ENCODE measurements around the gene SPINK2. TPM values are rescaled to one million over a fixed set of nuclear protein-coding genes. Genes with fewer than 3 reads are reported as not detected.

SPINK2 gene
- total and polyA plus RNA-seq, 10 of the 15 experiments (the other 5 are each of a cell fraction or from before 2014, with no cell fraction given), result 0.13 to 1.0 (median 0.61) TPM; not detected in 1

GRCh38 chr4:56861360-56861759 is 39.9 kb upstream of the SPINK2 start:
- no peaks in the 10 kb centered on the region for H3K9me3 ChIP-seq (replicated peaks; ENCODE audit: control insufficient read depth, insufficient read depth, low read length)
- no peaks in the 10 kb centered on the region for H3K79me2 ChIP-seq (ENCODE audit: control insufficient read depth, insufficient read depth, low read length)
- POLR2A ChIA-PET, result interaction anchor here (0.5 kb wide), 1 partner anchor 110 kb away, joined by 5 read pairs; no protein-coding TSS in a partner anchor
- H3K9ac ChIP-seq (ENCODE audit: control insufficient read depth, insufficient read depth, low read length), result no peak overlapping the region
- H3K27ac ChIP-seq (ENCODE audit: control insufficient read depth, insufficient read depth), result no peak overlapping the region
- DNase-seq (ENCODE audit: low read depth, low spot score) (no peak), FAIRE-seq (peak; percentile 38), ATAC-seq (peak; percentile 32; the same call in 2 of the 3 replicates)
- CTCF ChIA-PET, result interaction anchor here (1.6 kb wide), 1 partner anchor 25 kb away, joined by 8 read pairs; no protein-coding TSS in a partner anchor
- H3K36me3 ChIP-seq (ENCODE audit: control insufficient read depth in 2 of 2, insufficient read depth in 2 of 2, low read length in 1 of 2), result no peaks in the 10 kb centered on the region
- 43% methylated on average over 1 of the region's 1 CpG for WGBS (ENCODE audit: insufficient coverage, insufficient replicate concordance, low lambda C conversion rate, missing lambda C conversion rate)
- RAD21 ChIA-PET (ENCODE audit: unreplicated experiment), result no interaction called here
- H3K4me3 ChIP-seq, result no peak overlapping the region
- H4K20me1 ChIP-seq (ENCODE audit: control insufficient read depth, insufficient read depth), result no peaks in the 10 kb centered on the region
- intact Hi-C loops (cut with micrococcal nuclease; ENCODE audit: unreplicated experiment), result loop anchor here (5.0 kb wide), 1 partner anchor 46 kb away; the partner anchor contains the start of gene REST
- SMC1A ChIA-PET (ENCODE audit: uncharacterized antibody, unreplicated experiment), result interaction anchor here (1.2 to 2.2 kb wide), 2 partner anchors 10 to 52 kb away, joined by 3 to 4 read pairs; no protein-coding TSS in a partner anchor
- in situ Hi-C loops (cut with MboI), result no loop called here
- H2AFZ ChIP-seq (ENCODE audit: control insufficient read depth, low read depth, low read length), result no peak overlapping the region
- no TSS peak for BruUV-seq (replicated peaks)
- H3K27me3 ChIP-seq (replicated peaks in 1 of 2; ENCODE audit: control insufficient read depth in 2 of 2, insufficient read depth in 2 of 2, low read length in 1 of 2), result no peaks in the 10 kb centered on the region
- H3K4me2 ChIP-seq (ENCODE audit: control insufficient read depth, insufficient read depth), result no peak overlapping the region
- H3K4me1 ChIP-seq (ENCODE audit: control insufficient read depth, insufficient read depth, low read length), result peaks cover 22% of the 10 kb centered on the region
- no peak for TF ChIP-seq E2F4 (IDR thresholded peaks at IDR 0.05; ENCODE audit: low read depth, low read length)
- no peak for TF ChIP-seq TCF3 (IDR thresholded peaks at IDR 0.05; ENCODE audit: borderline replicate concordance, insufficient read depth, low read depth, low read length)
- TF ChIP-seq CBFB (IDR thresholded peaks at IDR 0.05; ENCODE audit: low read depth), result no peak
- no peak for TF ChIP-seq ETV6 (conservative IDR thresholded peaks at IDR 0.05 in 1 of 2, IDR thresholded peaks at IDR 0.05 in 1 of 2; ENCODE audit: borderline replicate concordance in 1 of 2, low read depth in 1 of 2)
- TF ChIP-seq NBN (IDR thresholded peaks at IDR 0.05), result no peak
- no peak for TF ChIP-seq RUNX3 (IDR thresholded peaks at IDR 0.05; ENCODE audit: low read length)
- no peak for TF ChIP-seq RELA (IDR thresholded peaks at IDR 0.05; ENCODE audit: borderline replicate concordance, partially characterized antibody)
- TF ChIP-seq SUZ12 (IDR thresholded peaks at IDR 0.05; ENCODE audit: unreplicated experiment), result no peak
- TF ChIP-seq FOXM1 (IDR thresholded peaks at IDR 0.05; ENCODE audit: low read depth, low read length), result no peak
- TF ChIP-seq CUX1 (IDR thresholded peaks at IDR 0.05; ENCODE audit: insufficient replicate concordance, low read depth, low read length), result no peak
- TF ChIP-seq POU2F2 (IDR thresholded peaks at IDR 0.05; ENCODE audit: borderline replicate concordance, low read depth, low read length), result no peak
- TF ChIP-seq NR2C2 (IDR thresholded peaks at IDR 0.05; ENCODE audit: borderline replicate concordance, control insufficient read depth, insufficient read length, low read depth), result no peak

All from GM12878 (cell line).